K562 (cell line): ENCODE data around the gene AIF1. TPM values are rescaled to one million over a fixed set of nuclear protein-coding genes. Genes with fewer than 3 reads are reported as not detected.

Experiments
- BRD4 ChIP-seq: fragments of 200-600 bp; sonication (generic); IDR thresholded peaks from 2 replicates; pipeline ENCODE4 v1.6.1; 2017; ENCODE audit warnings: inconsistent platforms
- CTCF ChIP-seq, 3 experiments: IDR thresholded peaks in 2 of 3; conservative IDR thresholded peaks in 1 of 3; 2 replicates each; pipeline ENCODE4 v1.5.1; 2011 to 2012; ENCODE audit warnings: low read length in 3 of 3, mild to moderate bottlenecking in 3 of 3, control low read depth in 2 of 3, improper control_type of control experiment in 1 of 3, inconsistent platforms in 1 of 3, low read depth in 1 of 3, mixed read lengths in 1 of 3, moderate library complexity in 1 of 3; ENCODE audit not compliant: insufficient read depth in 2 of 3
- EP400 ChIP-seq: fragments of 450-650 bp; IDR thresholded peaks from 2 replicates; pipeline ENCODE4 v1.6.1; 2017; ENCODE audit warnings: antibody characterized with exemption, mild to moderate bottlenecking, moderate library complexity
- JUND ChIP-seq, 2 experiments: IDR thresholded peaks; 2 replicates in 1 of 2; 3 replicates in 1 of 2; pipeline ENCODE4 v1.6.1; 2011; ENCODE audit warnings: borderline replicate concordance in 2 of 2, low read depth in 2 of 2, low read length in 2 of 2, improper control_type of control experiment in 1 of 2, missing biosample characterization in 1 of 2, missing genetic modification characterization in 1 of 2, missing genetic modification reagents in 1 of 2
- MCM5 ChIP-seq: fragments of 450-650 bp; IDR thresholded peaks from 2 replicates; pipeline ENCODE4 v1.6.1; 2016; ENCODE audit warnings: low read depth
- MXI1 ChIP-seq: IDR thresholded peaks from 2 replicates; pipeline ENCODE4 v1.6.1; 2011; ENCODE audit warnings: low read depth, mild to moderate bottlenecking, improper control_type of control experiment, low read length
- REST ChIP-seq, 2 experiments: fragments of 450-650 bp; formaldehyde crosslinking in 1 of 2; IDR thresholded peaks; 2 replicates each; pipeline versions ENCODE4 v1.4.0 to v1.6.1; 2014 to 2020; ENCODE audit warnings: mild to moderate bottlenecking in 2 of 2, borderline replicate concordance in 1 of 2, low read depth in 1 of 2
- SLC30A9 ChIP-seq: fragments of 250-450 bp; sonication (Bioruptor Pico); IDR thresholded peaks from 2 replicates; pipeline ENCODE4 v1.8.0; 2022; ENCODE audit warnings: mild to moderate bottlenecking, moderate library complexity
- ZMIZ1 ChIP-seq, 2 experiments: fragments of 150-350 bp in 1 of 2; IDR thresholded peaks; 2 replicates each; pipeline ENCODE4 v1.6.1; 2012 to 2016; ENCODE audit warnings: low read depth in 2 of 2, low read length in 2 of 2, mild to moderate bottlenecking in 1 of 2, moderate library complexity in 1 of 2
- polyA plus RNA-seq, 8 experiments: library from polyadenylated mRNA; depleted of rRNA in 4 of 8; stranded (reverse) in 5 of 8; unstranded in 3 of 8; fragments of >200 nt; fragmentation: Nextera tagmentation in 2 of 8; fragmentation: Illumina TruSeq in 1 of 8; extraction: Ambion mirVana in 2 of 8; extraction: Trizol in 1 of 8; gene quantifications; 2 replicates each; pipeline versions ENCODE4 v1.2.1 to v1.2.3, GENCODE V29; 2011 to 2014; ENCODE audit warnings: inconsistent platforms in 1 of 8, missing spikeins in 1 of 8
- total RNA-seq, 7 experiments: library from RNA; depleted of rRNA in 6 of 7; stranded (reverse); fragments of >200 nt in 6 of 7; fragmentation: Illumina TruSeq in 2 of 7; extraction: Trizol in 2 of 7; gene quantifications; 2 replicates each; pipeline versions ENCODE4 v1.2.1 to v1.2.3, GENCODE V29; 2011 to 2021; ENCODE audit warnings: low replicate concordance in 1 of 7
- TF ChIP-seq, protein P1 (sequence below): IDR thresholded peaks from 2 replicates; pipeline ENCODE4 v1.6.1; 2014; ENCODE audit warnings: antibody characterized with exemption

The AIF1 gene
- total and polyA plus RNA-seq, 9 of the 15 experiments (the other 6 are each of a cell fraction or from before 2014, with no cell fraction given): 9.4 to 33.4 (median 19.4) TPM

DNA sequence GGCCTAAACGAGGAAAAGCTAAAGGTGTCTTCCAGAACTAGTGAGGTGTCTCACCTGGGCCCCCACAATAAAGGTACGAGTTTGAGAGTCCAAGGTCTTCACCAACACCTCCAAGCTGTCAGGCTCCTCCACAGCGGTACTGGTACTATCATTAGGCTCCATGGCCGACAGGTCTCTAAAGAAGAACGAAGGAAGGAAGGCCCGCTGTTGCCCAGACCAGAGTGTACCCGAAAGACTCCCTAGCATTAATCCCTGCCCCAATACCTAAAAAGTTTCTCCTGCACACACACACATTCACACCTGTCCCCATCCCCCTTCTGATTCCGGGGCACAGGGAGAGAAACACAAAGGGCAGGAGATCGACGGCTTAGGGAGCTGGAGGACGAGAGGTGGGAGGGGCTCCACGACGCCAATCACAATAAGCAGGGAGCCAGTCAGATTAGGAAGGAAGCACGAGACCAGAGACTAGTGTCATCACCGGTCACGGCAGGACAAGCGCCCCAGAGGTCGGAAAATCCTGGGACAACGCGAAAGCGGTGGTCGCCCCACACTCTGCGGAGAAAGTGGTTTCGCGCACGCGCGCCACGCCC is 36.7 kb downstream of the AIF1 start (continued):
- TF ChIP-seq, protein P1, sequence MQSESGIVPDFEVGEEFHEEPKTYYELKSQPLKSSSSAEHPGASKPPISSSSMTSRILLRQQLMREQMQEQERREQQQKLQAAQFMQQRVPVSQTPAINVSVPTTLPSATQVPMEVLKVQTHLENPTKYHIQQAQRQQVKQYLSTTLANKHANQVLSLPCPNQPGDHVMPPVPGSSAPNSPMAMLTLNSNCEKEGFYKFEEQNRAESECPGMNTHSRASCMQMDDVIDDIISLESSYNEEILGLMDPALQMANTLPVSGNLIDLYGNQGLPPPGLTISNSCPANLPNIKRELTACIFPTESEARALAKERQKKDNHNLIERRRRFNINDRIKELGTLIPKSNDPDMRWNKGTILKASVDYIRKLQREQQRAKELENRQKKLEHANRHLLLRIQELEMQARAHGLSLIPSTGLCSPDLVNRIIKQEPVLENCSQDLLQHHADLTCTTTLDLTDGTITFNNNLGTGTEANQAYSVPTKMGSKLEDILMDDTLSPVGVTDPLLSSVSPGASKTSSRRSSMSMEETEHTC: peak; percentile 82
- TF ChIP-seq SLC30A9 (CRISPR knock-in tag) (0 out of 2 replicates have a peak, but pooled peaks have one; percentile 53), MCM5 (no peak), EP400 (no peak), REST (IDR thresholded peaks at IDR 0.05; ENCODE audit: borderline replicate concordance) (no peak), REST (CRISPR knock-in tag; IDR thresholded peaks at IDR 0.05; ENCODE audit: low read depth) (no peak), JUND (IDR thresholded peaks at IDR 0.05; ENCODE audit: borderline replicate concordance, low read depth, low read length) (peak; percentile 72; the same call in 1 of the 2 replicates), JUND (tag; IDR thresholded peaks at IDR 0.05; ENCODE audit: borderline replicate concordance, low read depth, low read length) (0 out of 3 replicates have a peak, but pooled peaks have one; percentile 63), MXI1 (peak; percentile 84), BRD4 (0 out of 2 replicates have a peak, but pooled peaks have one; percentile 1), ZMIZ1 (IDR thresholded peaks at IDR 0.05; ENCODE audit: low read depth in 2 of 2, low read length in 2 of 2) (0 out of 4 replicates have a peak, but pooled peaks of 1 of the 2 experiments have one; percentile 24), CTCF (IDR thresholded peaks at IDR 0.05 in 2 of 3, conservative IDR thresholded peaks at IDR 0.05 in 1 of 3; ENCODE audit: insufficient read depth in 2 of 3, low read depth in 1 of 3, low read length in 3 of 3) (no peak; a peak in 1 of 6 replicates)
